ENCODE results near the gene RUBCNL. TPM values are rescaled to one million over a fixed set of nuclear protein-coding genes. Genes with fewer than 3 reads are reported as not detected.

Gene RUBCNL
- total RNA-seq, 2 experiments from 2014 or later, result 0.15 to 0.23 TPM

GRCh38 chr13:46345398-46345797, 41.7 kb downstream of the RUBCNL start:
- ChIA-PET POLR2A (interaction anchor here (0.5 kb wide), 1 partner anchor 115 kb away, joined by 3 read pairs; no protein-coding TSS in a partner anchor), CTCF (no interaction called here)

DNA sequence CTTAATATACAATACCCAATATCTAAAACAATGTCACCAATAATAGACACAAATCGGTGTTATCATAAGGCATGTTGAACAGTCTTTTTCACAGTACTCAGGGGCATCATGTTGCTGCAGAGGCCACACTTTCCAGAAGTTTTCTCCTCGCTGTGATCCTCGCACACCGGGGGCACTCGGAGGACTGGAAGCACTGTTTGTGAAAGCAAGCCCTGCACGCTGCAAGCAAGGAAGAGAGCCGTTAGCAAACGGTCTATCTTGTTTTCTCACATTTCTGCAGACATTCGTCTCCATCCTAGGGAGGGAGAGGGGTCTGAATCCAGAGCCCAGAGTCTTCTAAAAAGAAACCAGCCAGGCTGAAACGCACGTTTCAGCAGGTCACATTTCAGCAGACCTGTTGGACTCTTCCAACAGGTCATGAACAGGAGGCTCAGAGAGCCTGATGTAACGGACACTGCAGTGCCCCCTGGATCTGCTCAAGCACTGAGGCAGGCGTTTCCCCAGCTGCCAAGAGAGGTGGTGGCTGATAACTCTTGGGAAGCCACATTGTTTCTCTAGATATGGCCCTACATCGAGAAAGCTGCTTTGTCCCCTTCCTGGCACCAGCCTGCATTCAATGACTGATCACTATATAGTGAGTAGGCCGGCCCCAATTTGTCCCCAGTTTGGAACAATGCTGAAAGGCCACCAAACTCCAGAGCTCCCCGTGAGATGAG, 43.6 kb downstream of the RUBCNL start:
- ChIA-PET POLR2A (no interaction called here), CTCF (interaction anchor here (1.2 kb wide), 1 partner anchor 11 kb away, joined by 4 read pairs; no protein-coding TSS in a partner anchor)

GRCh38 chr13:46342538-46342937, 44.5 kb downstream of the RUBCNL start:
- ChIA-PET POLR2A (no interaction called here), CTCF (no interaction called here)

- POLR2A ChIA-PET, result interaction anchor here (1.5 kb wide), 1 partner anchor 14 kb away, joined by 10 read pairs; no protein-coding TSS in a partner anchor
- CTCF ChIA-PET, result interaction anchor here (1.5 kb wide), 1 partner anchor 14 kb away, joined by 3 read pairs; no protein-coding TSS in a partner anchor
Observed at GRCh38 chr13:46341112-46341711, 45.8 kb downstream of the RUBCNL start.

- CTCF ChIA-PET, result interaction anchor here (1.5 kb wide), 1 partner anchor 14 kb away, joined by 3 read pairs; no protein-coding TSS in a partner anchor
Observed at GRCh38 chr13:46340631-46341111, 46.4 kb downstream of the RUBCNL start.

GRCh38 chr13:46340011-46340410, 47.0 kb downstream of the RUBCNL start:
- ChIA-PET POLR2A (interaction anchor here (1.5 kb wide), 1 partner anchor 15 kb away, joined by 10 read pairs; no protein-coding TSS in a partner anchor), CTCF (interaction anchor here (1.5 kb wide), 1 partner anchor 15 kb away, joined by 3 read pairs; no protein-coding TSS in a partner anchor)

More at GRCh38 chr13:46340631-46341111, 46.4 kb downstream of the RUBCNL start:
- POLR2A ChIA-PET, result interaction anchor here (1.5 kb wide), 1 partner anchor 14 kb away, joined by 10 read pairs; no protein-coding TSS in a partner anchor

- POLR2A ChIA-PET, result no interaction called here
- CTCF ChIA-PET, result no interaction called here
Observed at GRCh38 chr13:46339035-46339666, 47.9 kb downstream of the RUBCNL start.

- ChIA-PET POLR2A (no interaction called here), CTCF (no interaction called here)
Observed at GRCh38 chr13:46337700-46338099, 49.4 kb downstream of the RUBCNL start.

- POLR2A ChIA-PET, result no interaction called here
- CTCF ChIA-PET, result interaction anchor here (1.5 kb wide), 1 partner anchor 13 kb away, joined by 4 read pairs; no protein-coding TSS in a partner anchor
Observed at GRCh38 chr13:46334035-46334822, 52.8 kb downstream of the RUBCNL start.

- POLR2A ChIA-PET, result no interaction called here
- CTCF ChIA-PET, result interaction anchor here (0.7 kb wide), 1 partner anchor 43 kb away, joined by 4 read pairs; no protein-coding TSS in a partner anchor
Observed at GRCh38 chr13:46332772-46333171, 54.3 kb downstream of the RUBCNL start.

DNA sequence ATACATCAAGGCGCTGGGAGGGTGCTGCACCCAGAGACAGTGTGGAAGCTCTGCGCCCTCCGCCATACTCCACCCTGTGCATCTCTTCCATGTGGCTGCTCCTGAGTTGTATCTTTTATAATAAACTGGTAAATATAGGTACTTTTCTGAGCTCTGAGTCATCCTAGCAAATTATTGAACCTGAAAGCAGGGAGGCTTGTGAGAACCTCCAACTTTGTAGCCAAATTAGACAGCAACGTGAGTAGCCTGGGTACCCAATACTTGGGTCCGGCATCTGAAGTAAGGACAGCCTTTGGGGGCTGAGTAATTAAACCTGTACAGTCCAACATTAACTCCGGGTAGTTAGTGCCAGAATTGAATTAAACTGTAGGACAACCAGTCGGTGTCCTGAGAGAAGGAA, 57.4 kb downstream of the RUBCNL start:
- CTCF ChIA-PET, result interaction anchor here (1.4 kb wide), 1 partner anchor 8 kb away, joined by 3 read pairs; no protein-coding TSS in a partner anchor

GRCh38 chr13:46327246-46327645, 59.8 kb downstream of the RUBCNL start:
- ChIA-PET CTCF (no interaction called here), POLR2A (no interaction called here)

More for the DNA sequence above, 57.4 kb downstream of the RUBCNL start:
- POLR2A ChIA-PET, result interaction anchor here (0.5 kb wide), 1 partner anchor 53 kb away, joined by 4 read pairs; no protein-coding TSS in a partner anchor

DNA sequence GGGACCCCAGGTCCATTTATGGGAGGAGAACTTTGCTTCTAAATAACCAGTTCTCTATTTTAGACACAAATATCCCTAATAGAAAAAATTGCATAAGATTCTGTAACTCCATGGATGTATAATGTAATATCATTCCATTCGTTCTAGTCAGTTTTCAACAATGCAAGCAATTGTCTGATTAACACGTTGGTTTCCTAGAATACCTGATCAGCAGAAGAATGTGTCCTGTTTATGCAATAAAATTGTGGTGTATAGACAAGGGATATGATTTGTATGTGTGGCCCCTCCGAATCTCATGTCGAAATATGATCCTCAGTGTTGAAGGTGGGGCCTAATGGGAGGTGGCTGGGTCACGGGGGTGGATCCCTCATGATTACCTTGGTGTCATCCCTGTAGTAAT, 62.1 kb downstream of the RUBCNL start:
- POLR2A ChIA-PET, result no interaction called here
- CTCF ChIA-PET, result no interaction called here

DNA sequence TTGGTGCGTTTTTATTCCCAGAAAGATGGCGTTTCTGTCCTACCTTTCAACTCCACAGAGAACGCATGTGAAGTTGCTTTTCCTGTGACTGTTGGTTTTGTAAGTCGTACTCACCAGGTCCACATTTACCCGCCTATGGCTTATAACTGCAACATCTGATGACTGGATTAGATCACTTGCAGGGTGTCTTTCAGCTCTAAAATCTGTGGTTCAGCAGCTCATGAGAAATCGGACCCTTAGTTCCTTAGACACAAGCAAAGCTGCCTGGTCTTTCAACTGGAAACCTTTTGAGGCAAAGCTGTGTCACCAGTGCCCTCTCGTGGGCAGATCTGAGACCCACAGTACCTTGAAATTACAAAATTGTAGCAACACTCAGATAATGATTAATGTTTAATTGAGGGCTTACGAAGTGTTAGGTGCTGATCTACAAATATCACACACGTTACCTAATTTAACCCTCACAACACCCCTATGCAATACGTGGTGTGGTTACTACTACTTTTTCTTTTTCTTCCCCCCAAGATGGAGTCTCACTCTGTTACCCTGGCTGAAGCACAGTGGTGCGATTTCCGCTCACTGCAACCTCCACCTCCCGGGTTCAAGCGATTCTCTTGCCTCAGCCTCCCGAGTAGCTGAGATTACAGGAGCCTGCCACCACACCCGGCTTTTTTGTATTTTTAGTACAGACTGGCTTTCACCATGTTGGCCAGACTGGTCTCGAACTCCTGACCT, 65.4 kb downstream of the RUBCNL start:
- ChIA-PET CTCF (interaction anchor here (0.6 to 1.5 kb wide), 10 partner anchors 8 to 615 kb away, joined by 3 to 4 read pairs (median 3); no protein-coding TSS in a partner anchor), POLR2A (interaction anchor here (1.3 kb wide), 1 partner anchor 26 kb away, joined by 4 read pairs; no protein-coding TSS in a partner anchor)

DNA sequence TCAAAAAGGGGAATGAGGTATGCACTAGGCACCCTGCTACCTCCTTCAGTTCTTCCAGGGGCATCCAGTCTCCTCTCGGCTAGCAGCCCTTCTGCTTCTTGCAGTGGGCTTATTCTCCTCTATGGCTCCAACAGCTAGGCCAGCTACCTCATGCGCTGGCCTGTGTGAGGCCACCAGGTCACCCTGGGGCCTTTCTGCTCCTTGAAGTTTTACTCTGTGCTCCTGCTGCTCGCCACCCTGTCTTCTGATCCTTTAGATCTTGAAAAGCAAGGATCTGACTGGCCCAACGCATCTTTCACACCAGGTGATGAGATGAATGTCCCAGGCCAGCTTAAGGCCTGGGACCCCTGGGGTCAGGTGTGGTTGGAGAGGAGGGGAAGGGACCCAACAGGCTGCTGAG, 66.2 kb downstream of the RUBCNL start:
- CTCF ChIA-PET, result interaction anchor here (0.6 to 1.4 kb wide), 8 partner anchors 8 to 614 kb away, joined by 3 to 4 read pairs (median 3); no protein-coding TSS in a partner anchor

DNA sequence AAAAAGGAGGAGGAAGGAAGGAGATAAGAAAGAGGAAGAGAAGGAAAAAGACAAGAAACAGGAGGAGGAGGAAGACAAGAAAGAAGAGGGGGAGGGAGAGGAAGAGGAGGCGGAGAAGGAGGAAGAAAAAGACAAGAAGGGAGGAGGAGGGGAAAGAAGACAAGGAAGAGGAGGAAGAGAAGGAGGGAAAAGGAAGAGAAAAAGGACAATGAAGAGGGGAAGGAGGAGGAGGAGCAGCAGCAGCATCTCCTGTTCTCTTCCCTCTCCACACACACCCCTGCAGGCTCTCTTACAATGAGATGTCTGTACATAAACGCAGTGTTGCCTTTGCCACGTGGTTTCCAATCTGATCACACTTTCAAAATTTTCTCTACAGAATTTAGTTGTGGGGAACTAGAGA, 66.6 kb downstream of the RUBCNL start:
- ChIA-PET POLR2A (interaction anchor here (0.6 kb wide), 1 partner anchor 112 kb away, joined by 4 read pairs; no protein-coding TSS in a partner anchor), CTCF (interaction anchor here (1.2 to 1.4 kb wide), 2 partner anchors 9 to 11 kb away, joined by 3 to 4 read pairs; no protein-coding TSS in a partner anchor)

More for the DNA sequence above, 66.2 kb downstream of the RUBCNL start:
- POLR2A ChIA-PET, result interaction anchor here (1.3 kb wide), 1 partner anchor 25 kb away, joined by 4 read pairs; no protein-coding TSS in a partner anchor

GRCh38 chr13:46318986-46319385, 68.1 kb downstream of the RUBCNL start:
- ChIA-PET CTCF (no interaction called here), POLR2A (no interaction called here)

GRCh38 chr13:46317120-46317519, 69.9 kb downstream of the RUBCNL start:
- CTCF ChIA-PET, result no interaction called here
- POLR2A ChIA-PET, result no interaction called here
